DMS153 treated with DMSO at 0.1 percent for 48 hours (cell line): ENCODE results near the gene TMEM218.
"Not testable (repeated sequence)": the region's sequence is repeated elsewhere in the genome, so short reads cannot be mapped to it uniquely, and the experiment has no call there.

Experiments used
- DNase-seq: peaks from one replicate; lab custom pipeline; 2025; ENCODE audit not compliant: unreplicated experiment; lab: John Stamatoyannopoulos, UW

TMEM218 gene

GRCh38 chr11:125090816-125091215 is 20.6 kb downstream of the TMEM218 start:
- DNase-seq, result no peak

GRCh38 chr11:125090151-125090550 is 21.3 kb downstream of the TMEM218 start:
- not testable (repeated sequence) for DNase-seq

DNA sequence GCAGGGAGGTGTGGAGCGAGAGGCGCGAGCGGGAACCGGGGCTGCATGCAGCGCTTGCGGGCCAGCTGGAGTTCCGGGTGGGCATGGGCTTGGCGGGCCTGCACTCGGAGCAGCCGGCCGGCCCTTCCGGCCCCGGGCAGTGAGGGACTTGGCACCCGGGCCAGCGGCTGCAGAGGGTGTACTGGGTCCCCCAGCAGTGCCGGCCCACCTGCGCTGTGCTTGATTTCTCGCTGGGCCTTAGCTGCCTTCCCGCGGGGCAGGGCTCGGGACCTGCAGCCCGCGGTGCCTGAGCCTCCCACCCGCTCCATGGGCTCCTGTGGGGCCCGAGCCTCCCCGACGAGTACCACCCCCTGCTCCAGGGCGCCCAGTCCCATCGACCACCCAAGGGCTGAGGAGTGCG is 21.9 kb downstream of the TMEM218 start:
- DNase-seq, result not testable (repeated sequence)

GRCh38 chr11:125088576-125089455 is 22.6 kb downstream of the TMEM218 start:
- DNase-seq, result no peak

DNA sequence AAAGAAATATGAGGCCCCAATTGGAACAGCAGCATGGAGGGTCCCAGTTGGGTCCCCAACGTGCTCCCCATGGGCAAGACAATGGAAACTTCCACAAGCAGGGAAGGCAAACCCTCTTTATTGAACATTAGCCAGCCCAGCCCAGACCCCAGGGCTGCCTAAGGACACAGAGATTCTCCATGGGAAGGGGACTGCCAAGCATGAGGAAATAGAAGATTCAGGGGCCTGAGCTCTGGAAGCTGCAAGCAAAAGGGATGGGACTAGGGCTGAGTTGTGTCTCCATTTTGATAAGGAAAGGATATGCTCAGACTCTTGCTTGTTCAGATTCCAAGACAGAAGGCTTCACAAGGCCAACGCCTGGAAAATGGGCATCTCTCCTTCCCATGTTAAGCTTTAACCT is 23.3 kb downstream of the TMEM218 start:
- no peak for DNase-seq

DNA sequence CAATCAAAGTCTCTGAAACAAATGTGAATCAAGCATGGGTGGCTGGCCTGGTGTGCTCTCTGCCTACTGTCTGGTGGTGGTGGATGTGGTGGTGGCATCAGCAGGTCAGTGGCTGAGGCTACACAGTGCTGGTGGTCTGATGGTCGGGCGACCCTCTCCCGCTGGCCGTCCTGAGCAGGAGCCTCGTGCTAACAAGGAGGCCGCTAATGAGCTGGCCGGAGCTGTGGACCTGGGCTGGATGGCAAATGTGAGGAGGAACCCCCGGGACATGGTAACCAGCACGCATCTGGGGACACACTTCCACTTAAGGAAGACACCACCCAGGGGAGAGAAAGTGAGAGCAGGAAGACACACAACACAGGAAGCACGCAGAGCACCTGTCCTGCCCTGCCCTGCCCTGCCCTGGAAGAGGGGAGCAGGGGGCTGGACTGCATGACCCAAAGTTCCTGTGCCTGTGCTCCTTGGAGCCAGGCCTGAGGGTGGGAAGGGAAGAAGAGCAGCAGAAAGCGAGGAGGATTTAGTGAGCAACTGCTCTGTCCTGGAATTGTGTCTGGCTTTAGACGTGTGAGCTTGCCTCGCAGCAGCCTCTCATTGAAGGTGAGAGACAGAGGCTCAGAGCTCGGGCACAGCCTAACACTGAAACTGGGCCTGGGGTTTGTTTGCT is 24.7 kb downstream of the TMEM218 start:
- no peak for DNase-seq

GRCh38 chr11:125085301-125086081 is 25.9 kb downstream of the TMEM218 start:
- no peak for DNase-seq

- no peak for DNase-seq
Observed at GRCh38 chr11:125084761-125085231, 26.6 kb downstream of the TMEM218 start.

DNA sequence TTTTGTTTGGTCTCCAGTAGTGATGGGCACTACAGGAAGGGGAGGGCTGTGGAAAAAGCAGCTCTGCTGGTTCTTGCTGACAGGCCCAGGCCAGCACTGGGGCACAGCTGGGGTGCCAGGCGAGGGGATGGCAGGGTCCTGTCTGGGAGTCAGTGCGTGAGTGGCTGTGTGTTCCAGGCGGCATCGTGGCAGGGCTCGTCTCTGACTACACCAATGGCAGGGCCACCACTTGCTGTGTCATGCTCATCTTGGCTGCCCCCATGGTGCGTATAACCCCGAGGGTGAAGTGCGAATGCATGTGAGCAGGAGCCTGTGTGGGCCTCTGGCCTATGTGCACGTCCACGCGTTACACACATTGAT is 27.4 kb downstream of the TMEM218 start:
- no peak for DNase-seq

- DNase-seq, result no peak
Observed at GRCh38 chr11:125083312-125084056, 27.9 kb downstream of the TMEM218 start.

DNA sequence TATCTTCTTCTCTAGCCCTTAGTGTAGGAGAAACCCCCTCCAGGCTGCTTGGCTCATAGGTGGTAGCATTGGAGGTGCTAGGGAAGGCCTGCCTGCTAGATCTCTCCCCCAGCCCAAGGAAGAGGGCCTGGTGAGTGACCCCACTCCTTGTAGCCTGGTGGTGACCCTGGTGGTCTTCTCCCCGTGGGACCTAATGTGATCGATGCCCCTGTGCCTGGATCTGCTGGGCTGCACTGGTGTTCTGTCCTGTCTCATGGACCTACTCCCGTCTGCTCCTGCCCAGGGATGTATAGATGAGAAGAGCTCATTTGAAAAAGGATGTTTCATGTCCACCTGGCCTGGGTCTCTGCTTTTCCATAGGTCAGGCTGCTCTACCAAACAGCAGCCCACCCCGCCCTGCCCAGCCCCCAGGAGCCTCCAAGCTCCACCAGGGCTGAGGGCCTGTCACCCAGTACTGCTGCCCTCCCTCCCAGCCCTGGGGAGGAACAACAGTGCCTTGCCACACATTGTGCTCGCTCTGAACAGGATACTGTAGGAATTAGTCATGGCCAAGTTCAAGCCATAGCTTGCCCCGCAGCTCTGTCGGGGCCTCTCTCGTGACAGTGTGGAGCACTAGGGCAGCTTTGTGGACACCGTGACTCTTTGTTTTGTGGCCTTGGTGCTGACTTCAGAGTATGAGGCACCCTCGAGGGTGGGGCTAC is 28.7 kb downstream of the TMEM218 start:
- no peak for DNase-seq

- no peak for DNase-seq
Observed at GRCh38 chr11:125082040-125082439, 29.4 kb downstream of the TMEM218 start.

- no peak for DNase-seq
Observed at GRCh38 chr11:125081098-125081798, 30.2 kb downstream of the TMEM218 start.

- DNase-seq, result no peak
Observed at GRCh38 chr11:125080531-125080911, 30.9 kb downstream of the TMEM218 start.

DNA sequence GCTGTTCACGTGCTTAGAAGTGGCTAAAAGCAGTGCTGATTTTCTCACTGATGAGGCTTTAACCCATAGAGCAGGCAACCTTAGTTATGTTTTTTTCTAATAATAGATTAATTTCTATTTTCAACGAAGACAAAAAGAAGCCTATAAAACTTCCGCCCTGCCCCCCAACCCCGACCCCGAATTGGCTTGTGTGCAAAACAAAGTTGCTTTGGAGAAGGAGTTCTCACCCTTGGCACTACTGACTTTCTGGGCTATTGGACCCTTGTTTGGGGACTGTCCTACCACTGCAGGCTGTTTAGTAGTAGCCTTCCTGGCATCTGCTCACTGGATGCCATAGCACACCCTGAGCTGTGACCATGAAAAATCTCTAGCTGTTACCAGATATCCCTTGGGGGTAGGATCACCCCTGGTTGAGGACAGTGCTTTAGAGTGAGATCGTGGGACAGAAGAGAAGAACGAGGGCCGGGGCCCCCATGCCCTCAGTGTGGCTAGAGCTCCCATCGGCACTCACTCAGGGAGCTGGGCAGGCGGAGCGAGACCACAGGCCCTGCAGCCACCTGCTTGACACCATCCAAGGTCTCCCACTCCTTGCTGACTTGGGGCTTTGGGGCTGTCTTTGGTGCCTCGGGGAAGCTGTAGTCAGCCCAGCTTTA is 31.4 kb downstream of the TMEM218 start:
- no peak for DNase-seq

DNA sequence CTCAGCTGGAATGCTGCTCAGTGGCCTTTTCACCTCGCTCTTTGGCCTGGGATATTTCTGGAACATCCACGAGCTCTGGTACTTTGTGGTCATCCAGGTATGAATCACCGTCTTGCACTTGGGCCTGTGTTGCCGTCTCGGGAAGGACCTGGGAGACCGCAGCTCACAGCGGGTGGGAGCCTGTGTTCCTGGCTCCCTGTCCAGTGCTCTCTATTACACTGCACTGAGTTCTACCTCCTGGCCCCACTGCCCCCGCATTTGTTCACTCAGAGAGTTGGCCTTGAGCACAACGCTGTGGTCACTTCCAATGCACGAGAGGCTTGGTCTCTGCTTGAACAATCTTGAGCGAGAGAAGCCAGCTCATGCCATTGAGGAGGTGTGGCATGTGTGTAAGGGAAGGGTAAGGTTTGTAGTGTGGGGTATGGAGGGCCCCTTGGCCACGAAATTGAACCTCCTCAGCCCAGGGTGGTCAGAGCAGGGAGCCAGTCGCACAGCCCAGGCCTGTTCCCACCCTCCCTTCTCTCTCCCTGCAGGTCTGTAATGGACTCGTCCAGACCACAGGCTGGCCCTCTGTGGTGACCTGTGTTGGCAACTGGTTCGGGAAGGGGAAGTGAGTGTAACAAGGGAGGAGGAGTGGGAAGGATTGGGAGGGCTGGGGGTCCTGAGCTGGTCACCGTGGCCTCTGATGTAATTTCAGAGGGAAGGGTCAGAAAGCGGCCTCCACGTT is 32.1 kb downstream of the TMEM218 start:
- DNase-seq, result no peak

GRCh38 chr11:125078516-125079140 is 32.8 kb downstream of the TMEM218 start:
- DNase-seq, result no peak

- no peak for DNase-seq
Observed at GRCh38 chr11:125078016-125078415, 33.4 kb downstream of the TMEM218 start.
